Mononuclear cell (primary cell): Measurements from ENCODE around the gene NPIPB6. TPM values are rescaled to one million over a fixed set of nuclear protein-coding genes. Genes with fewer than 3 reads are reported as not detected.
"Not testable (repeated sequence)": the region's sequence is repeated elsewhere in the genome, so short reads cannot be mapped to it uniquely, and the experiment has no call there.

ENCODE experiments used
- H3K27me3 ChIP-seq: 2 replicates; pipeline ENCODE4 v1.6.0; 2011; ENCODE audit warnings: low read length, control low read depth; ENCODE audit not compliant: insufficient read depth
- H3K4me1 ChIP-seq: 2 replicates; pipeline ENCODE4 v1.5.1; 2011; ENCODE audit warnings: mild to moderate bottlenecking, low read length, control low read depth; ENCODE audit not compliant: insufficient read depth
- H3K4me3 ChIP-seq: 2 replicates; pipeline ENCODE4 v1.5.1; 2011; ENCODE audit warnings: mild to moderate bottlenecking, low read length, moderate library complexity
- H3K9me3 ChIP-seq: 2 replicates; pipeline ENCODE4 v1.5.1; 2011; ENCODE audit warnings: low read depth, mild to moderate bottlenecking, control low read depth, low read length
- total RNA-seq: library from RNA; depleted of rRNA; stranded (reverse); fragments of >200 nt; gene quantifications from one replicate; pipeline ENCODE4 v1.2.3, GENCODE V29; 2012

NPIPB6 gene
- total RNA-seq, 1 donor, result not detected

GRCh38 chr16:28332632-28333031, 30.7 kb downstream of the NPIPB6 start:
- not testable (repeated sequence) for H3K9me3 ChIP-seq, H3K27me3 ChIP-seq, H3K4me1 ChIP-seq, H3K4me3 ChIP-seq

- H3K4me1 ChIP-seq, H3K9me3 ChIP-seq, H3K27me3 ChIP-seq, H3K4me3 ChIP-seq: not testable (repeated sequence)
Measured at GRCh38 chr16:28330981-28331380, 32.3 kb downstream of the NPIPB6 start.

GRCh38 chr16:28330232-28330631, 33.1 kb downstream of the NPIPB6 start:
- H3K4me1 ChIP-seq, H3K4me3 ChIP-seq, H3K27me3 ChIP-seq, H3K9me3 ChIP-seq: not testable (repeated sequence)

GRCh38 chr16:28326881-28327610, 36.3 kb downstream of the NPIPB6 start:
- H3K4me1 ChIP-seq, result no peaks in the 10 kb centered on the region
- H3K9me3 ChIP-seq, result no peaks in the 10 kb centered on the region
- no peak overlapping the region for H3K4me3 ChIP-seq
- no peaks in the 10 kb centered on the region for H3K27me3 ChIP-seq

DNA sequence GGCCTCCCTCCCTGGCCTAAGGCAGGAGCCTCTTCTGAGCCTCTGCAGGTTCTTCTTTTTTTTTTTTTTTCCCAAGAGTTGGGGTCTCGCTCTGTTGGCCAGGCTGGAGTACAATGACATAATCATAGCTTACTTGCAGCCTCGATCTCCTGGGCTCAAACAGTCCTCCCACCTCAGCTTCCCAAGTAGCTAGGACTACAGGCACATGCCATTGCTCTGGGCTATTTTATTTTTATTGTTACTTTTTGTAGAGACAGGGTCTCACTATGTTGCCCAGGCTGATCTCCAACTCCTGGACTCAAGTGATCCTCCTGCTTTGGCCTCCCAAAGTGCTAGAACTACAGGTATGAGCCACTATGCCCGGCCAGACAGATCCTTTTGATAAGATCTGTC, 38.4 kb downstream of the NPIPB6 start:
- H3K27me3 ChIP-seq, result no peaks in the 10 kb centered on the region
- no peaks in the 10 kb centered on the region for H3K9me3 ChIP-seq
- H3K4me1 ChIP-seq, result no peaks in the 10 kb centered on the region
- H3K4me3 ChIP-seq, result no peak overlapping the region

- no peaks in the 10 kb centered on the region for H3K9me3 ChIP-seq
Measured at GRCh38 chr16:28324235-28324886, 38.9 kb downstream of the NPIPB6 start.

DNA sequence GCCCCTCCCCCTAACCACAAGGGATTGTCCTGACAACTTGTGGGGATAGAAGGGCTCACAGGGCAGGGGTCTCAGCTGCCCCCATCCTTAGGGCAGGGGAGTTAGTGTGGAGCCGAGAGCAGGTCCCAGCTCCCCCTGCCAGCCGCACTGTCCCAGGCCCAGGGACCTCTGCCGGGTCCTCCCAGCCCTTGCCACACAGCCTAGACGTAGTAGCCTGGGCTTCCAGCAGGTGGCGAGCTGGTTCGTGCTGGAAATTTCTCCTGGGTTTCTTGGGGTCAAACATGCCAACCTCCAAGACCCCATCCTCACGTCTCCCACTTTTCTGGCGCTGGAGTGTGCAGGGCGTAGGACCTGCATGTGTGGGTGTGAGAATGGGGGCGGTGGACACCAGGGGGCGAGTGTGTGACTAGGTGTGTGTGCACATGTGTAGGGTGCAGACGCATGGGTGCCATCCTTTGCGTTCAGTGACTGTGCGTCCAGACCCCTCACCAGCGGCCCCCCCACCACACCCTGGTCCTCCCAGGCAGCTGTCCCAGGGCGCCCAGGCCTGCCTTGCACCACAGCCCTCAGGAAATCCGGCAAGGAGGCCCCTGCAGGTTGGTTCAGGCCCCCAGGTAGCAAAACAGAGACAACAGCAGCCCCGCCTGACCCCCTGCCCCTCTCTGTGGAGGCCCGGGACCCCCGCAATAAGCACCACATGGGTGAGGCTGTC, 41.5 kb downstream of the NPIPB6 start:
- peaks cover 7% of the 10 kb centered on the region for H3K4me1 ChIP-seq
- no peak overlapping the region for H3K4me3 ChIP-seq
- H3K9me3 ChIP-seq, result no peaks in the 10 kb centered on the region
- no peaks in the 10 kb centered on the region for H3K27me3 ChIP-seq

More at GRCh38 chr16:28324235-28324886, 38.9 kb downstream of the NPIPB6 start:
- no peaks in the 10 kb centered on the region for H3K4me1 ChIP-seq
- no peaks in the 10 kb centered on the region for H3K27me3 ChIP-seq
- H3K4me3 ChIP-seq, result no peak overlapping the region

DNA sequence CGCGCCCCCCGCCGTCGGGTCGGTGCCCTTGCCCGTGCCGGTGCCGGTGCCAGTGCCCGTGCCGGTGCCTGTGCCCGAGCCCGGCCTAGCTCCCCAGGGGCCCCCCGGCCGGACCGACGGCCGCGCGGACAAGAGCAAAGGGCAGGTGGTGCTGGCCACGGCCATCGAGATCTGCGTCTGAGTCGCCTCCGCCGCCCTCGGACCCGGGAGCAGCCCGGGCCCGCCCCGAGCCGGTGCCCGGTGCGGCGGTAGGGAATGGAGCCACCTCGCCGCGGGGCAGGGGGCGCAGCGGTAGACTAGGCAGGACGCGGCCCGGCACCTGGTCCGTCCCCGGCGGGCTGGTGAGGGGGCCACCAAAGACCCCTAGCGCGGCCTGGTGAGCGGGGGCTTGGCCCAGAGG, 42.6 kb downstream of the NPIPB6 start:
- Histone ChIP-seq H3K4me3 (no peak overlapping the region), H3K9me3 (no peaks in the 10 kb centered on the region), H3K4me1 (peaks cover 16% of the 10 kb centered on the region), H3K27me3 (no peaks in the 10 kb centered on the region)

GRCh38 chr16:28320023-28320561, 43.2 kb downstream of the NPIPB6 start:
- no peaks in the 10 kb centered on the region for H3K27me3 ChIP-seq
- peaks cover 16% of the 10 kb centered on the region for H3K4me1 ChIP-seq
- no peak overlapping the region for H3K4me3 ChIP-seq
- no peaks in the 10 kb centered on the region for H3K9me3 ChIP-seq

- H3K9me3 ChIP-seq, result no peaks in the 10 kb centered on the region
- no peaks in the 10 kb centered on the region for H3K27me3 ChIP-seq
- H3K4me1 ChIP-seq, result peaks cover 16% of the 10 kb centered on the region
- H3K4me3 ChIP-seq, result no peak overlapping the region
Measured at GRCh38 chr16:28319476-28320022, 43.8 kb downstream of the NPIPB6 start.

GRCh38 chr16:28318042-28318744, 45.1 kb downstream of the NPIPB6 start:
- Histone ChIP-seq H3K27me3 (no peaks in the 10 kb centered on the region), H3K4me3 (no peak overlapping the region), H3K4me1 (peaks cover 20% of the 10 kb centered on the region), H3K9me3 (no peaks in the 10 kb centered on the region)

GRCh38 chr16:28317040-28317880, 46.0 kb downstream of the NPIPB6 start:
- H3K4me3 ChIP-seq, result no peak overlapping the region
- no peaks in the 10 kb centered on the region for H3K9me3 ChIP-seq
- H3K4me1 ChIP-seq, result peaks cover 29% of the 10 kb centered on the region
- no peaks in the 10 kb centered on the region for H3K27me3 ChIP-seq

- Histone ChIP-seq H3K27me3 (no peaks in the 10 kb centered on the region), H3K4me1 (peaks cover 41% of the 10 kb centered on the region), H3K4me3 (no peak overlapping the region), H3K9me3 (no peaks in the 10 kb centered on the region)
Measured at GRCh38 chr16:28316054-28316453, 47.3 kb downstream of the NPIPB6 start.

DNA sequence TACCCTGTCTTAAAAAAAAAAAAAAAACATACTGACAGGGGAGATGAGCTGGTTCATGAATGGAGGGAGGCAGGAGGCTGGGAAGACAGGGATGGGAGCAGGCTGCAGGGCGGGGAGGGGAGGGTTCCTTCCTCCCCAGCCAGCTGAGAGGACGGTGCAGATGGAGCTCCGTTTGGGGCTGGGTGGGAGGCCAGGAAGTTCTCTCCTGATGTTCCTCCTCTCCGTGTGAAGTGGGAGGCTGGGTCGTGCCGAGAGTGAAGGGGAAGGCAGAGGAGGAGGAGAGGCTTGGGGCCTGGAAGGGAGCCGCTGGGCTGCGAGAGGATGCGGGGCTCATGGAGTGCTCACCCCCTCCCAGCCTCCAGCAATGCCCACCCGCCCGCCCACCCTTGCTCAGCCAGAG, 49.7 kb downstream of the NPIPB6 start:
- Histone ChIP-seq H3K4me1 (peaks cover 64% of the 10 kb centered on the region), H3K9me3 (no peaks in the 10 kb centered on the region), H3K4me3 (no peak overlapping the region), H3K27me3 (no peaks in the 10 kb centered on the region)
